GM18909 (cell line): Measurements from ENCODE around the gene SLC25A19.

ENCODE experiments used
- ATAC-seq: cut with Tn5 transposase; IDR thresholded peaks from one replicate; pipeline ENCODE4 v1.9.1; 2021; ENCODE audit warnings: mild to moderate bottlenecking; ENCODE audit not compliant: unreplicated experiment, poor library complexity

The SLC25A19 gene

DNA sequence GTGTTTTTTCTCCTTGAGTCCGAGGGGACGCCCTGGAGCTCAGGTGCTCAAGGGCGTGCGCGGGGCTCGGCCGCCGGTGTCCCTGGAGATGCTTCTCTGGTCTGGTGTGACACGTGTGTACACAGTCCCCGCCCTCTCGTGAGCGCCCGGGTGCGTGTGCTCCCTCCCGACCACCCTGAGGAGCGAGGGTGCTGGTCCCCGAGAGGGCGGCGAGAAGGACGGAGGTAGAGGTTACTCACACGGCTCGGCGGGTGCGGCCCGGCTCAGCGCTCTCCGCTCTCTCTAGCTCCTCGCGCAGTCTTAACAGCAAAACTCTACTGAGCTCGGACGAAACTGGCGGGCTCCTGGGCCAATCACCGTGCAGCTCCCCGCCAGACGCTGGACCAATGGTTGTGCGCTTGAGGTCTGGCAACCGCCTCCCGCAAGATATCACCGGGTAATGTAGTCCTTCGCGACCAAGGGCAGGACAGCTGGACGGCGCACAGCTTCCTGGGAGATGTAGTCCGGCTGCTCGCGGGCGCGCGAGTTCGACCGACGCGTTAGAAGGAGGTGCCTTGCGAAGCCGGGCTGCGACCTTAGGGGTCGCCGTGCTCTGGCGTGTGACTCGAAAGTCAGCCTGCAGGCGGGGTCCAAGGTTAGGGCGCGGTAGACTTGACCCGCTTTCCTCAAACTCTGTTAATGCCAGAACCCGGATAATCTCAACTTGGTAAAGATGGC lies at the start of gene SLC25A19:
SLC25A19 (minus strand) TSS at position 319 of the 717 bp plus-strand sequence. CDS start 2,669 bp downstream, outside the sequence.
- peak; percentile 94 for ATAC-seq

DNA sequence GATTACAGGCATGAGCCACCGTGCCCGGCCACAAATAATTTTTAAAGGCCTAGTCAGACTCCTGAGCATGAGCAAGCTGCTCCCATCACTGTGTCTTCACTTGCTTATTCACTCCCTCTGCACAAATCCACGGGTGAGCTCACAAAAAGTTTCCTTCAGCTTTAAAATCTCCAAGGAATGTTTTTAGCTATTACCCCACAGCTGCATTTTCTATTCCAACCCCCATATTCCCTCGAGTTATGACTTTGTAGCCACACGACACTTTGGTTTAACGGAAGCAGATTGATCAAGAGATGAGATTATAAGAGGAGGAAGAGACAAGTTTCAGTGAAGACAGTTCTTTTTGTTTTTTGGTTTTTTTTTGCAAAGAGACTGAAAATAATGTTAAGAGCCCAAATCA lies 49.1 kb upstream of the SLC25A19 start:
- no peak for ATAC-seq

DNA sequence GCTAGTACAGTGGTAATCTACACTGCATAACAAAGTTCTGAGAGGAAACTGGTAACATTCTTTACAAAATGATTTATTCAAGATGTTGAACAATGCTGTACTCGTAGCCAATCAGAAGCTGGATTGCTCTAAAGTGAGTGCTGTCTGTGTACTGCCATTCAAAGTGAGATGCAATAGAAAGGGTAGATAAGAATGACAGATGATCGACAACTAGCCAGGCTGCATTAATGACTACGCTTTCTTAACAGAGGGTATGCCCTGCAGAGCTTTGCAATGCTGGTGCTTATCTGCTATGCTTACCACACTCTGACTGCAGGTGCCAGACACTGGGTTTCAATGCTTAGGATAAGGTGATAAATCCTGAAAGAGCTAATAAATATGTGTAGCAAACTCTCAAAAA lies 46.1 kb upstream of the SLC25A19 start:
- ATAC-seq: no peak

DNA sequence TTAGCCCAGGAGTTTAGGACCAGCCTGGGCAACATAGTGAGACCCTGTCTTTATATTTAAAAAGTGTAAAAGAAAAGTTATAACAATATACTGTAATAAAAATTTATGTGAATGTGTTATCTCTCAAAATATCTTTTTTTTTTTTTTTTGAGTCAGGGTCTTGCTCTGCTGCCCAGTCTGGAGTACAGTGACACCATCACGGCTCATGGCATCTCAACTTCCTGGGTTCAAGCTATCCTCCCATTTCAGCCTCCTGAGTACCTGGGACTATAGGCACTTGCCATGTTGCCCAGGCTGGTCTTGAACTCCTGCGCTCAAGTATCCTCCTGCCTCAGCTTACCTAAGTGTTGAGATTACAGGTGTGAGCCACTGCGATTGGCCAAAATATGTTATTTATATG lies 45.5 kb upstream of the SLC25A19 start:
- ATAC-seq: no peak

DNA sequence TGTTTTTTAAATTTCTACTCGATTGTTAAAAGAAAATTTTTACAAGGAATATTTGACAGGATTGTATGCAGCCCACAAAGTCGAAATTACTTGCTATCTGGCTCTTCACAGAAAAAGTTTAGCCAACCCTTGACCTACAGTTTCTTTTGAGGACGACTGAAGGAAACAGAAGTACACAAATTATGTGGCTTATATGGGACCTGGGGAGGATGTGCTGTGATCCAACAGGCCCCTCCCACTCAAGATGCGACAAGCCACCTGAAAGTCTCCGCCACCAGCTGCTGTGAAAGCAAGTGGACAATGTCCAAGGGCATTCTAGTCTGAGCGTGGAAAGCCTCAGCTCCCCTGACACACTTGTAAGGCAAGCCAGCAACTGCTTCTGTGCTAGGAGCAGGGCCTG lies 42.4 kb upstream of the SLC25A19 start:
- no peak for ATAC-seq

DNA sequence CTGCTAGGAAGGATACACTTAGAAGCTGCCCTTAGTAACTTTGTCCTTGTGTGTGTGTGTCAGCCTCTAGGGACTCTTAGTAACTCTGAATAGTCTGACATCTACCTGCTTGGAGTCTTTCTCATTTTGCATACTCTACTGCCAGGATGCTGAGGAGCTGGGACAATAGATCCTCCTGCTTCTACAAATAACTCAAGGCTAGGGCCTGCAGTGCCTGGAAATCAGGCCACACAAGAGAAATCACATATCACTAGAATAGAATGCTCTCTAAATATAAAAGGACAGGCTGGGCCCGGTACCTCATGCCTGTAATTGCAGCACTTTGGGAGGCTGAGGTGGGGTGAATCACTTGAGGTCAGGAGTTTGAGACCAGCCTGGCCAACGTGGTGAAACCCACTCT lies 38.5 kb upstream of the SLC25A19 start:
- ATAC-seq: no peak

DNA sequence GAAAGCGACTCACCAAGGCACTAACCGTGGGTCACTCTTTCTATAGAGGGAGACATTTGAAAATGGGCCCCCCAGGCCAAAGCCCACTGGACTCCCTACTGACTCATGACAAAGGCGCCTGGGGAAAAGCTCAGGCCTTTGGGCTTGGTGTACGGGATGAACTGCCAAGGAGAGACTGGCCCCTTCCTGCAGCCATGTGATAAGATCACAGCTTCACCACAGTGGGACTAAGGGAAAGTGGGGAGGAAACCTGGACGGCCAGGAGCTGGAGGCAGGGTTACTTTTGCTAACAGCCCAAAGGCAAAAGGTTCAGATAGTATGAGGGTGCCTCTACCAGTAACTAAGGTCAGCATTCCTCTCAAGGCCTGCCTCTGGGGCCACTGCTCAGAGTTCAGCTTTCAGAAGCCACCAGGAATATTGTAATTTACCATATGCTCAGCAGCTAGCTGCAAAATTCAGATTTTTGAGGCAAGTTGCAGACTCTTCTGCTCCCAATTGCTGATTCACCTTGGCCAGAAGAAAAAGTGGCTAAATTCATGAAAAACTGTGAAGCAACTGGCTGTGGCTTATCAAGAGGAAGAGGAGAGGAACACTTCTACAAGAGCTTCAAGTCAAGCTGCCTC lies 37.1 kb upstream of the SLC25A19 start:
- no peak for ATAC-seq

DNA sequence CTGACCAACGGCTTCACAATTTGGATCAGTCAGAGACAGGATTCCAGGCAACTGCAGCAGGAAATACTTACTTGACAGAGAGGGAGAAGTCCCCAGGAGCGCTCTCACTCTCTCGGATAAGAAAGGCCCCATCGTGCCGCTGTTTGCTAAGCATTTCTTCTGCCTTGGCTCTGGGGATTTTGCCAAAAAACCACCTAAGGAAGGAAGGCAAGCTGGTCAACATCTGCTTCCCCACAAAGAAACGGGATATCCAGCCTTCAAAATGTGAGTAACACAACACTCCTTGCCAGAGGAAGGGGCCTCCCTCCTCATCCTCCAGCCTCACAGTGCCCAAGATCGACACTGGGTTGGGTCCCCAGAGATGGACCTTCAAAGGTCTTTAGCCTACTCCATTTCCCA lies 36.6 kb upstream of the SLC25A19 start:
- no peak for ATAC-seq

DNA sequence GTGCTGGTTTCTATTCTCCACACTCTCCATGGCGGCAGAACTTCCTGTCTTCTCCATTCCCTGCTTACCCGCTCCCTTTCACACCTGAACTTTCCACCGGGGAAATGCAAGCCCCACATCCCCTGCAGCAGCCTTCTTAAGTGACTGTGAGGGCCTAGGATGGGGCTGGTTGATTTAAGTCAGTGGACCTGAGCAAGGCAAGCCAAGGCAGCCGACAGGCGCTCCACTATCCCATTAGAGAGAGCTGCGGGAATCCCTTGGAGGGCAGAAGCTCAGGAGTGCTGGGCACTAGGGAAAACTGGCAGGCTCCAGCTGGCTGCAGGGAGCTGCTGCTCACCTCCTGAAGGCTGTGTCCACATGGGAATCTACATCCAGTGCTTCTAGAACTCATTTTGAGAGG lies 36.1 kb upstream of the SLC25A19 start:
- no peak for ATAC-seq

DNA sequence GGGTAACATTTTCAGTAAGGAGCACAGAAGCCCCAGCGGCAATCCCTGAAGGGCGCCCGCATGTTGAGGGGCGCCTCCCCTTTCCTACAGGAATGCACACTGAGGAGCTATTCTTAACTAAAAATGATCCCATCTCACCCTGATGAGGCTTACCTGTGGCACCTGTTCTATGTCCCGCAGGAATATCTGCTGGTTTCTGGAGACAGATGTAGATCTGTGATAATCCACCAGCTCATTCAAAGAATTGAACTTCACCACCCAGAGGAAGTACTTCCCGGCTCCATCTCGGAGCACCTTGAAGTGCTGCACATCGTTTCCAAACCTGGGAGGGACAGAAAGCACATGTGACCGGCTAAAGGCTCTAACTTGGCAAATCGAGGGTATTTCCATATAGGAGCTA lies 32.3 kb upstream of the SLC25A19 start:
- ATAC-seq: no peak

DNA sequence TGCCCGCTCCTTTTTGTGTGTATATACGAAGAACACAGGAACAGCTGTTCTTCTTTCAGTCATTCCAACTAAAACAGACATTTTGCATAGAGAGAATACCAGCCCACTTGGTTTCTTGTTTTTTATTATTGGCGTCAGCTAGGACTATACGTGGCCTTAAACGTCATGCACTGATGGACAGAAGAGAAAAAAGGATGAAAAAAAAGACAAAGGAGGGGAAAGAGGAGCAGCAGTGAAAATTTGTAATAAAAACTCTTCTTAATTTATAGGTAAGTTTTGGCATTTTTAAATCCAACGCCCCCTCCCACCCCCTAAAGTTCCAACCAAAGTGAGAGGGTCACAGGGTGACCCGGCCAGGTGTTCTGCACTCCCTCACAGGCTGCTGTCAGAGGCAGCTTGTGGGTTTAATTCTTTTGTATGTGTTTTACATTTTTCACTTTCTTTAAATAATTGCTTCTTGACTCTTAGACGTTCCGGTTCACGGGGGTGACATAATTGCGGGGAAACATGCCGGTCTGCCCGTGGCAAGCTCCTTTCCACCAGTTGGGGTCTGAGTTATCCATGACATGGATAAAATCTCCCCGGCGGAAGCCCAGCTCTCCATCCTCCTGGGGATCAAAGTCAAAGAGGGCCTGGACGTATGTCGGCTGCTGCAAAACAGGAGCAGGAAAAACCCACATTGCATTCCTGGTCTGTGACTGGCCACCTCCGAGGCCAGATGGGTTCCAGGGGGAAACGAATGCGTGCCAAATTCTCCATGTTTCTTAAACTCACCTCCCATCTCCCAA lies 30.9 kb upstream of the SLC25A19 start:
- peak; percentile 58 for ATAC-seq

DNA sequence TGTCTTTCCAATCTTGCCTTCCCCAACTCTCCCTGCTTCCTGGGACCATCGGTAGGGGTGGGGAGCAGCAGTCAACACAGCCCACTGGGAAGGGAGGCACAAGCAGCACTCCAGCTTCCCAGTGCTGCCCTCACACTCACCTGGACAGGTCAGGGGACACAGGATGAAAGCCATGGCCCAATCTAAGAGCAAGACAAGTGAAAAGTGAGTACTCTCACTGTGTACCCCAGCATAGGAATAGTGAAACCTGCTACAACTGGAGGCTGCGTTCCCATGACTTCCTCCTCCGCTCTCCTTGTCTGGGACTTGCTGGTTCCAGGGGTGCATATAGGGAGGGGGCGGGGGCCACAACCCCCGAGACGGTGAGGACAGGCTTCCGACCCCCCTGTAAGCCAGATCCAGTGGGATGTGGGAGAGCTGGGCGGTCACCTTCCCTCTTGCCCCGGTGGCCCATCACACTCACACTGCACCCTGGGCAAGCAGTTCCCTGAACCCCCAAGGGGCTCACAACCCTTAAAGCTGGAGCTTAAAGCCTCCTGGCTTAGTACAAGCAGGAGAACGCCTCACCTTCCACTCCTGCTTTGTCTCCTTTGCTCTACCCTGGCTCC lies 29.5 kb upstream of the SLC25A19 start:
- no peak for ATAC-seq

DNA sequence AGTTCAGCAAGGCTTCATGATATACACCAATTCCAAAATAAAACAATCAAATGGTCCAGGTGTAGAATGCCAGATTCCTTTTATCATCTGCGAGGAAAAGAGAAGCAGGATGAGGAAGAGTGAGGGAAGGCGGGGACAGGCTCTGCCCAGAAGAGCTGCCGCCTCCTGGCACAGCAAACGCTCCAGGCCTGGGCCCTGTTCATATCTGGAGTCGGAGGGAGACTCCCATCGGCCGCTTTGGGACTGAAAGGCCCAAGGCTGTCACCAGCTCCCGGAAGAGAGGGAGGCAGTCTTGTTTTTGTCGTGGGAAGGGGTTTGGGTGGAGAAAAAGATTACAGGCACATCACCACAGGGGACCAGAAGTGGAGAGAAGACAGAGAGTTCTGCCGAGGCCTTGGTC lies 29.0 kb upstream of the SLC25A19 start:
- ATAC-seq: no peak

DNA sequence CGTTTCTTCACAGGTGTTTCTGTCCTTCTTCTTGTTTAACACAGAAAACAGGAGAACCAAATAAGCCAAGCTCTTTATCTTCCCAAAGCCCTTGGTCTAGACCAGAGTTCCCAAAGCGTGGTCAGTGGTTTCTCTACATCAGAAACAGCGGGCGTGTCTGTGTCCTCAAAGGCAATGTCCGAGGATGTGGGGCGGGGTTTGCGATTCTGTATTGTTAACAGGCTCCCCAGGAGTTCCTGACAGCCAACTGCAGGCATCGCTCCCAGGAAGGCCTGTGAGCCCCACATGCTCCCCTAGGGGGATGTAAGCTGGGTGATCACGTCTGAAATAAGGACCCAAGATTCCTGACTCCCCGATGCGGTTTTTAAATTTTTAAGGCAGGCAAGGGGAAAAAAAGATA lies 28.4 kb upstream of the SLC25A19 start:
- no peak for ATAC-seq

DNA sequence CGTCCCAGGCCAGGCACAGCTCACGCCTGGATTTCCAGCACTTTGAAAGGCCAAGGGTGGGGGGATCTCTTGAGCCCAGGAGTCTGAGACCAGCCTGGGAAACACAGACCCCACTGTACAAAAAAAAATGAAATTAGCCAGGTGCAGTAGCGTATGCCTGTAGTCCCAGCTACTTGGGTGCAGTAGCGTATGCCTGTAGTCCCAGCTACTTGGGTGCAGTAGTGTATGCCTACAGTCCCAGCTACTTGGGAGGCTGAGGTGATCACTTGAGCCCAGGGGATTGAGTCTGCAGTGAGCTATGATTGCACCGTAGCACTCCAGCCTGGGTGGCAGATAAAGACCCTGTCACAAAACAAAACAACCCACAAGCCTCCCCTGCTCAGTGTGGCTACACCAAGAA lies 27.0 kb upstream of the SLC25A19 start:
- no peak for ATAC-seq

DNA sequence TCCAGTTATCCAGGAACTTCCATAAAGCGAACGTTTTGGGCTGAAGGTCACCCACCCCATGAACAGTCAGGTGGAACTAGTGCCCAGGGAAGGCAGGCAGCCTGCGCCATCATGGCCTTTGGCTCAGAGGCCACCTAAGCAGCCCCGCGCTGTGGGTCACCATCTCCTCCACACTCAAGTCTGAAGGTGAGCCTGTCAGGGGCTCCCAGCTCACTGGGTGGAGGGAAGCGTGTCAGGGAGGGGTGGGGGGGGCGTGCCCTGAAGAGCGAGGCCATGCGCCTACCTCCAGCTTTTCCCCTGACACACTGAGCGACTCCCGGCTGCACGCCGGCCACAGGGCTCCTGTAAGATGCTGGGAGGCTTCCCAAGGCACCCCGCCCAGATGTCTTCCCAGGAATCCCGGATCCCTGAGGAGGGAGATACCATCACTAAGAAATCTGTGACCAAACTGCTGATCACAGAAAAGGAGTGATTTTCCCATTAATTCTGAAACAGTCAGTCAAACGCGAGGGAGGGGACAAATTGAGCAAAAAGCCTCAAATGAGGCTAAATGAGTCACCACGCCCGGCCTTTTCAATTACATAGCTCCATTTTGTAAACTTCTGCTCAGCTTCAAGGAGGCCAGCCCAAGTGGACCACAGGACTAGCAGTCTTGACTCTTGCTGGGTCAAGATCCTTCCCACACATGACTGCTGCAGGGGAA lies 26.5 kb upstream of the SLC25A19 start:
- ATAC-seq: no peak

DNA sequence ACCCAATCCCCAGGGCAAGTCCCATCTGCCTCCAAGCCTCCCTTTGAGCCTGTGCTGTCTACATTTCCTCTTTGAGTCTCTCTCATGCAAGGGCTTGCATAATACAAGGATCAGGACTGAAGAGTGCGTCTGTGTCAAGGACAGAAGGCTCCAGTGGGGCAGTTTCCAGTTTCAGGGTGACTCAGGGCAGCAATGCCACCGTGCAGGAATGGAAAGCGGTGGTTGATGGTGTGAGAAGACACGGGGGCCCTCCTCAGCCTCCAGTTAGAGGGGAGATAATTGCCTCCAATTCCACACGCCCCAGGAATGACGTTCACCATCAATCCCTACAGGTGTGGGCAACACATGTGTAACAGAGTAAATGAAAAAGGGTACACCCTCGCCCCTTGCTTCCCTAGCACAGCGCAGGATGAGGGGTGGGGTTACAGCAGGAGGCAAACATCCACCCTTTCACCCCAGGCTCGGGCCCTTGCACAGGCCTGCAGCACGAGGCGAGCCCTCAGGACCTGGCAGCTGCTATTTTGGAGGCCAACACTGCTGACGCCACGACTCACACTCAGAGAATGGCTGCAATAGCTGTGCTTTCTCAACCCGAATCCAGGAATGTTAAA lies 24.8 kb upstream of the SLC25A19 start:
- no peak for ATAC-seq

DNA sequence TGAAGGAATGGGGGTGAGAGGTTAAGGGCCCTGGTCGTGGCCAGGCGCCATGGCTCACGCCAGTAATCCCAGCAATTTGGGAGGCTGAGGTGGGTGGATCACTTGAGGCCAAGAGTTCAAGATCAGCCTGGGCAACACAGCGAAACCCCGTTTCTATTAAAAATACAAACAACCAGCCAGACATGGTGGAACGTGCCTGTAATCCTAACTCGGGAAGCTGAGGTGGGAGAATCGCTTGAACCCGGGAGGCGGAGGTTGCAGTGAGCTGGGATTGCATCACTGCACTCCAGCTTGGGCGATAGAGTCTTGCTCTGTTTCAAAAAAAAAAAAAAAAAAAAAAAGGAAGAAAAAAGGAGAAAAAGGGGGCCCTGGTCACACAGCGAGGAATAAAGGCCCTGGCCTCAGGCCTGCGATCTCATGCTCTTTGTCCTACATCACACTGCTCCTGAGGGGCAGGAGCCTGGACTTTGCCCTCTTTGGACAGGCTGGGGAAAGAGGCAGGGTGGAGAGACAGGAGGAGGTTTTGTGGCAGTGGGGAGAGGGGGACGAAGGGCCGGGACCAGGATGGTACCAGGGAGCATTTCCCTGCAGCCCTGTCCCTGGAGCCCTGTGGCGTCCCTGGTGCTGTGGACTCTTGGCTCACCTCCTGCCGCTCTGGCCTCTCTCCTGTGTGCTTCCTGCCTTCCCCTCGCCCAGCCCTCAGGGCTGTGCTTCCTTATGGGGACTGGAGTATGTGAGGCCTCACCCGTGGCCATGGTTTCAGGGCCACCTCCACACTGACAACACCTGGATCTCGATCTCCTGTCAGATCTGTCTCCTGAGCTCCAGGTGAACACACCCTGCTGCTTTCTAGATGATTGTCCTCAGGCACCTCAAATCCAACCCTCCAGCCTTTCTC lies 19.7 kb upstream of the SLC25A19 start:
- ATAC-seq: no peak
